GM12878 (cell line): Measurements from ENCODE around the gene KLF7. TPM values are rescaled to one million over a fixed set of nuclear protein-coding genes. Genes with fewer than 3 reads are reported as not detected.

Experiments
- ATAC-seq: fragments of 200-7000 bp; cut with Tn5 transposase; 3 replicates; pipeline ENCODE4 v1.9.1; 2020; ENCODE audit warnings: mild to moderate bottlenecking, moderate library complexity
- BruUV-seq: library from RNA; stranded (reverse); fragments of 400-500 nt; replicated peaks from 2 replicates; lab custom pipeline; 2021; lab: Mats Ljungman, UMichigan
- CTCF ChIA-PET: fragments of 300-600 bp; sonication (Branson Sonifier 250); formaldehyde crosslinking; extraction: SDS; loops from one replicate; lab custom pipeline; 2021; ENCODE audit warnings: inconsistent platforms; lab: Yijun Ruan, JAX
- POLR2A ChIA-PET: fragments of 350-600 bp; formaldehyde crosslinking; extraction: SDS; loops from one replicate; lab custom pipeline; 2021; ENCODE audit warnings: inconsistent platforms; lab: Charles Lee
- RAD21 ChIA-PET: fragments of 300-600 bp; sonication (Branson Sonifier 250); formaldehyde crosslinking; loops from one replicate; lab custom pipeline; 2023; ENCODE audit warnings: antibody characterized with exemption; ENCODE audit not compliant: unreplicated experiment; lab: Charles Lee
- SMC1A ChIA-PET: fragments of 300-600 bp; sonication (Branson Sonifier 250); formaldehyde crosslinking; loops from one replicate; lab custom pipeline; 2023; ENCODE audit not compliant: unreplicated experiment, uncharacterized antibody; lab: Charles Lee
- DNase-seq: peaks from one replicate; pipeline ENCODE4 v3.0.0-alpha.2; 2011; ENCODE audit warnings: low read depth, low spot score
- FAIRE-seq: peaks from 3 replicates; lab custom pipeline; 2011; peaks lifted over from hg19 to GRCh38; lab: Jason Lieb, UNC
- H2AFZ ChIP-seq: 2 replicates; pipeline ENCODE4 v1.6.0; 2011; ENCODE audit warnings: low read depth, low read length, control low read depth; ENCODE audit not compliant: control insufficient read depth
- H3K27ac ChIP-seq: 2 replicates; pipeline ENCODE4 v1.5.1; 2011; ENCODE audit warnings: control low read depth; ENCODE audit not compliant: control insufficient read depth, insufficient read depth
- H3K27me3 ChIP-seq, 2 experiments: replicated peaks in 1 of 2; 2 replicates each; pipeline versions ENCODE4 v1.6.0 to v1.6.1; 2011; ENCODE audit warnings: low read length in 1 of 2; ENCODE audit not compliant: control insufficient read depth in 2 of 2, insufficient read depth in 2 of 2
- H3K36me3 ChIP-seq, 2 experiments: 2 replicates each; pipeline ENCODE4 v1.5.1; 2011; ENCODE audit warnings: low read length in 1 of 2; ENCODE audit not compliant: control insufficient read depth in 2 of 2, insufficient read depth in 2 of 2
- H3K4me1 ChIP-seq: 2 replicates; pipeline ENCODE4 v1.6.1; 2011; ENCODE audit warnings: mild to moderate bottlenecking, low read length, moderate library complexity, mixed read lengths; ENCODE audit not compliant: control insufficient read depth, insufficient read depth
- H3K4me2 ChIP-seq: 2 replicates; pipeline ENCODE4 v1.6.0; 2011; ENCODE audit warnings: control low read depth; ENCODE audit not compliant: control insufficient read depth, insufficient read depth
- H3K4me3 ChIP-seq: fragments of 200-600 bp; sonication (generic); 2 replicates; pipeline ENCODE4 v1.5.1; 2016
- H3K79me2 ChIP-seq: 2 replicates; pipeline ENCODE4 v1.6.0; 2011; ENCODE audit warnings: low read length; ENCODE audit not compliant: control insufficient read depth, insufficient read depth
- H3K9ac ChIP-seq: 2 replicates; pipeline ENCODE4 v1.8.0; 2011; ENCODE audit warnings: low read length, control low read depth, mixed read lengths; ENCODE audit not compliant: control insufficient read depth, insufficient read depth
- H3K9me3 ChIP-seq: replicated peaks from 3 replicates; pipeline ENCODE4 v1.5.1; 2011; ENCODE audit warnings: mild to moderate bottlenecking, low read length; ENCODE audit not compliant: control insufficient read depth, insufficient read depth
- H4K20me1 ChIP-seq: 2 replicates; pipeline ENCODE4 v1.6.0; 2011; ENCODE audit not compliant: control insufficient read depth, insufficient read depth
- BCLAF1 ChIP-seq: fragments of 450-650 bp; IDR thresholded peaks from 2 replicates; pipeline ENCODE4 v1.6.1; 2017; ENCODE audit warnings: antibody characterized with exemption, mild to moderate bottlenecking, moderate library complexity
- HSF1 ChIP-seq: fragments of 150-350 bp; IDR thresholded peaks from 2 replicates; pipeline ENCODE4 v1.6.1; 2014; ENCODE audit warnings: mild to moderate bottlenecking, low read depth, low read length
- IKZF1 ChIP-seq: fragments of 450-650 bp; conservative IDR thresholded peaks from 2 replicates; pipeline ENCODE4 v1.6.1; 2017; ENCODE audit warnings: antibody characterized with exemption, mild to moderate bottlenecking
- IKZF2 ChIP-seq, 2 experiments: fragments of 450-650 bp; IDR thresholded peaks; 2 replicates each; pipeline ENCODE4 v1.6.1; 2017; ENCODE audit warnings: mild to moderate bottlenecking in 2 of 2, moderate library complexity in 2 of 2
- KDM1A ChIP-seq: fragments of 200-600 bp; sonication (generic); IDR thresholded peaks from 2 replicates; pipeline ENCODE4 v1.6.1; 2016; ENCODE audit warnings: borderline replicate concordance
- MAX ChIP-seq: IDR thresholded peaks from 2 replicates; pipeline ENCODE4 v1.6.1; 2012; ENCODE audit warnings: low read depth, low read length, improper control_type of control experiment
- MEF2A ChIP-seq: IDR thresholded peaks from 2 replicates; pipeline ENCODE4 v1.6.1; 2011; ENCODE audit warnings: low read depth, mild to moderate bottlenecking, low read length, moderate library complexity; ENCODE audit not compliant: insufficient read depth
- NBN ChIP-seq: fragments of 450-650 bp; IDR thresholded peaks from 2 replicates; pipeline ENCODE4 v1.6.1; 2016
- NFYB ChIP-seq: IDR thresholded peaks from 2 replicates; pipeline ENCODE4 v1.6.1; 2011; ENCODE audit warnings: low read depth, mild to moderate bottlenecking, low read length, improper control_type of control experiment, moderate library complexity; ENCODE audit not compliant: insufficient read depth
- NR2F1 ChIP-seq: fragments of 450-650 bp; conservative IDR thresholded peaks from 2 replicates; pipeline ENCODE4 v1.6.1; 2017; ENCODE audit warnings: mild to moderate bottlenecking
- RELB ChIP-seq: fragments of 450-650 bp; IDR thresholded peaks from 2 replicates; pipeline ENCODE4 v1.6.1; 2017; ENCODE audit warnings: low read depth, mild to moderate bottlenecking, moderate library complexity
- SMC3 ChIP-seq: IDR thresholded peaks from 2 replicates; pipeline ENCODE4 v1.6.1; 2011; ENCODE audit warnings: low read length, improper control_type of control experiment, borderline replicate concordance
- SREBF2 ChIP-seq: IDR thresholded peaks from 2 replicates; pipeline ENCODE4 v1.6.1; 2012; ENCODE audit warnings: mild to moderate bottlenecking, low read length
- USF2 ChIP-seq: IDR thresholded peaks from 2 replicates; pipeline ENCODE4 v1.6.1; 2011; ENCODE audit warnings: low read depth, low read length, improper control_type of control experiment, borderline replicate concordance
- ZBED1 ChIP-seq: IDR thresholded peaks from 2 replicates; pipeline ENCODE4 v1.6.1; 2016; ENCODE audit warnings: borderline replicate concordance
- ZNF274 ChIP-seq: IDR thresholded peaks from one replicate; pipeline ENCODE4 v1.8.0; 2011; ENCODE audit not compliant: insufficient read length, insufficient read depth
- WGBS: methylation state at CpG from one replicate; pipeline ENCODE4 v1.1.6; 2016; ENCODE audit warnings: low lambda C conversion rate; ENCODE audit not compliant: insufficient replicate concordance, insufficient coverage; ENCODE audit errors: missing lambda C conversion rate; 5-methylcytosine and 5-hydroxymethylcytosine counted together
- in situ Hi-C: fragments of 300-500 bp; cut with MboI; formaldehyde crosslinking; loops from 9 replicates; pipeline ENCODE4 v1.14.3; 2018; ENCODE audit warnings: mixed read lengths
- intact Hi-C: fragments of 100-400 bp; cut with micrococcal nuclease; formaldehyde crosslinking; loops from one replicate; pipeline ENCODE4 v1.14.2; 2022; ENCODE audit not compliant: unreplicated experiment
- polyA plus RNA-seq, 11 experiments: library from polyadenylated mRNA; depleted of rRNA in 4 of 11; unstranded in 6 of 11; stranded (reverse) in 5 of 11; fragments of >200 nt; fragmentation: Nextera tagmentation in 4 of 11; fragmentation: Illumina TruSeq in 1 of 11; extraction: Ambion mirVana in 4 of 11; extraction: Trizol in 1 of 11; gene quantifications; 1 replicate in 1 of 11; 2 replicates in 10 of 11; pipeline versions ENCODE4 v1.2.1 to v1.2.3, GENCODE V29; 2011 to 2016; ENCODE audit warnings: inconsistent platforms in 2 of 11, missing spikeins in 2 of 11, low read depth in 1 of 11
- total RNA-seq, 4 experiments: library from RNA; depleted of rRNA in 3 of 4; stranded (reverse); fragments of >200 nt in 3 of 4; fragmentation: Illumina TruSeq in 1 of 4; extraction: Trizol in 1 of 4; gene quantifications; 2 replicates each; pipeline versions ENCODE4 v1.2.1 to v1.2.3, GENCODE V29; 2013 to 2021

KLF7 gene
- total and polyA plus RNA-seq, 10 of the 15 experiments (the other 5 are each of a cell fraction or from before 2014, with no cell fraction given) = 2.4 to 24.8 (median 8.5) TPM

GRCh38 chr2:207051385-207051965 lies 114.3 kb downstream of the KLF7 start (continued):
- TF ChIP-seq BCLAF1 = no peak

GRCh38 chr2:207049122-207049521 lies 116.6 kb downstream of the KLF7 start:
- H3K4me3 ChIP-seq = no peak overlapping the region
- CTCF ChIA-PET = interaction anchor here (0.6 to 1.8 kb wide), 4 partner anchors 24 to 424 kb away, joined by 3 to 5 read pairs (median 4); partner anchors contain the start of gene KLF7
- in situ Hi-C loops = no loop called here
- no peaks in the 10 kb centered on the region for H4K20me1 ChIP-seq
- POLR2A ChIA-PET = no interaction called here
- H3K4me2 ChIP-seq = no peak overlapping the region
- SMC1A ChIA-PET = interaction anchor here (0.8 to 1.3 kb wide), 4 partner anchors 11 to 289 kb away, joined by 3 read pairs; no protein-coding TSS in a partner anchor
- intact Hi-C loops = no loop called here
- FAIRE-seq (no peak), DNase-seq (no peak), ATAC-seq (no peak)
- 38% methylated on average over 5 of the region's 5 CpGs for WGBS
- BruUV-seq = no TSS peak
- H3K9ac ChIP-seq = no peak overlapping the region
- no peak overlapping the region for H2AFZ ChIP-seq
- RAD21 ChIA-PET = interaction anchor here (0.7 to 0.8 kb wide), 2 partner anchors 145 to 239 kb away, joined by 3 read pairs; no protein-coding TSS in a partner anchor
- H3K27me3 ChIP-seq = no peaks in the 10 kb centered on the region
- H3K36me3 ChIP-seq = no peaks in the 10 kb centered on the region
- no peaks in the 10 kb centered on the region for H3K79me2 ChIP-seq
- no peaks in the 10 kb centered on the region for H3K4me1 ChIP-seq
- H3K9me3 ChIP-seq = no peaks in the 10 kb centered on the region
- no peak overlapping the region for H3K27ac ChIP-seq
- no peak for TF ChIP-seq IKZF2 (IDR thresholded peaks at IDR 0.05)
- no peak for TF ChIP-seq USF2
- no peak for TF ChIP-seq NFYB
- TF ChIP-seq MAX = no peak
- TF ChIP-seq ZBED1 = no peak
- no peak for TF ChIP-seq ZNF274
- no peak for TF ChIP-seq KDM1A
- no peak for TF ChIP-seq SMC3
- no peak for TF ChIP-seq NR2F1
- no peak for TF ChIP-seq HSF1
- TF ChIP-seq MEF2A = no peak
- TF ChIP-seq RELB = no peak
- TF ChIP-seq NBN = no peak
- no peak for TF ChIP-seq IKZF1
- no peak for TF ChIP-seq SREBF2
